Left hindlimb (tissue), 1 donor: ENCODE measurements around the gene KRTAP15-1.

Experiments used
- DNase-seq: peaks from one replicate; pipeline ENCODE4 v3.0.0-alpha.2; 2018

The KRTAP15-1 gene, protein sequence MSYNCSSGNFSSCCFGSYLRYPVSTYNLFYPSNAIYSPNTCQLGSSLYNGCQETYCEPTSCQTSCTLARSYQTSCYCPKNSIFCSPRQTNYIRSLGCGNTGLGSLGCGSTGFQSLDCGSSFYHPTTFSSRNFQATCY

DNA sequence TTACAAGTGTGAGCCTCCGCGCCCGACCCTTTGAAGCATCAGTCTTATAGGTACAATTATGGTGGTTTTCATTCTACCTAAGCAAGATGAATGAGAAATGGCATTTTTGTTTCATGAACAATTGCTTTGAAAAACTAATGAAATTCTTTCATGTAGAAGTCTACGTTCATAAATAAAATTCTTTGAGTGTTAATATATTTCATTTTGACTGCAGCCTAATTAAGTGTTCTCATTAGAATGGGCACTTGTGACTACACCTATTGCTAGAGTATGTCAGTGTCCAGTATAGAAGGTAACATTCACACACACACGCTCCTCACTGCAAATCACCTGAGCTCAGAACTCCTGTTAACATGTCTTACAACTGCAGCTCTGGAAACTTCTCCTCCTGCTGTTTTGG, at the start of gene KRTAP15-1:
KRTAP15-1 (plus strand) TSS at position 301 of the 400 bp plus-strand sequence; CDS start at position 354, 53 bp downstream.
- DNase-seq = no peak

DNA sequence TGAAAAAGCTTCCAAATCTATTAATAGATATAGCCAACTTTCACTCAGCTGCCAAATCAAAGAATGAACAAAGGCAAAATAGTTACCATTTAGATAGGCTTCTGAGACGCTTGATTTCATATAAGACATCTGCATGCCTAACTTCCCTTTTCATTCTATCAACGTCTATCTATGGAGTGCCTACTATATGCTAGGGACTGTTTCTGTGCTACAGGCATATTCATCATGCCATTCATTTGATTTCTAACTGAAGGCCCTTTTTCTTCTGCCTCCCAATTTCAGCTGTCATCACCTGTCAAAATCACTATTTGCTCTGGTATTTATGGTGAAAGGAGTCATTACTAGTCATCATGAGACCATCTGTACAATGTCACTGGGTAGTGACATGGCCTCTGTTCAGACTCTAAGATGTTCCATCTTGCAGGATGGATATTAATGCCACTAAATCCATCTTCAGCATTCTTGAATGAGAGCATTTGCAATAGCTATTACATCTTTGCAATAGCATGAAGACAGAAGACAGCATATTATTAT, 48.5 kb upstream of the KRTAP15-1 start:
- DNase-seq = no peak

GRCh38 chr21:30395731-30396130, 44.3 kb upstream of the KRTAP15-1 start, which contains the start of gene KRTAP13-1:
TSS of gene KRTAP13-1 (plus strand) at chr21:30396031. CDS start at chr21:30396087, 56 bp downstream.
- DNase-seq = no peak

GRCh38 chr21:30408782-30409494, 31.1 kb upstream of the KRTAP15-1 start:
- peak; percentile 40 for DNase-seq

GRCh38 chr21:30415993-30416392, 24.1 kb upstream of the KRTAP15-1 start:
- no peak for DNase-seq

GRCh38 chr21:30425826-30426225, 14.2 kb upstream of the KRTAP15-1 start, which contains the start of gene KRTAP13-3:
TSS of gene KRTAP13-3 (minus strand) at chr21:30425926. CDS start at chr21:30425912, 14 bp downstream.
- no peak for DNase-seq

- DNase-seq = no peak
These were observed 13.3 kb upstream of the KRTAP15-1 start for GRCh38 chr21:30426731-30427130.

DNA sequence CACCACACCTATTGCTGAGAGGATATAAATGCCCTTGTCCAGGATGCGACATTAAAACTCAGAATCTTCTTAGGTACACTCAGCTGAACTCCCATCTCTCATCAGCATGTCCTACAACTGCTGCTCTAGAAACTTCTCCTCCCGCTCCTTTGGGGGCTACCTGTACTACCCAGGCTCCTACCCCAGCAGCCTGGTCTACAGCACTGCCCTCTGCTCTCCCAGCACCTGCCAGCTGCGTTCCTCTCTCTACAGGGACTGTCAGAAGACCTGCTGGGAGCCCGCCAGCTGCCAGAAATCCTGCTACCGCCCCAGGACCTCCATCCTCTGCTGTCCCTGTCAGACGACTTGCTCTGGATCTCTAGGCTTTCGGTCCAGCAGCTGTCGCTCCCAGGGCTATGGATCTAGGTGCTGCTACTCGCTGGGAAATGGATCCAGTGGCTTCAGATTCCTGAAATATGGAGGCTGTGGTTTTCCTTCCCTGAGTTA, 9.9 kb upstream of the KRTAP15-1 start, which contains the start of gene KRTAP13-4:
KRTAP13-4 (plus strand) TSS at position 51 of the 486 bp plus-strand sequence; CDS start at position 107, 56 bp downstream.
- DNase-seq = no peak

DNA sequence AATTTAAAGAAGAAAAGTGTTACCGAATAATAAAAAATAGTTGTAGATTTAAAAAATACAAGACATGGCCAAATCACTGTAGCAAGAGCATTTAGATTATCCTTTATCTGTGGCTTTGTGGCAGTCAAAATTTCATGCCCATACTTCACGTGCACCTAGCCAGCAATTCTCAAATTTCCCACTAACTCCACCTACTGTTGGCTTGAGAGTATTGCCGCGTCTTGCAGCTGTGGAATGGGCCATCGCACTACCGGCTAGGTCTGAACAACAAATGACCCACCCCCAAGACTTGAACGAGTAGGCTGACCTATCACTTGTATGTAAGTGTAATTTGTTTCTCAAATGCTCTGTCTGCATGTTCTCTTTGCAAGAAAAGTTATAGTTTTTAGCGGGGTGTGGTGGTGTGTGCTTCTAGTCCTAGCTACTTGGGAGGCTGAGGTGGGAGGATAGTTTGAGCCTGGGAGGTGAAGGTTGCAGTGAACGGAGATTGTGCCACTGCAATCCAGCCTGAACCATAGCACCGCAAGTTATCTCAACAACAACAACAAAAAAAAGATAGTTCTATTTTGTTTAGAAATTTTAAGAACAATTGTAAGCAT, 5.9 kb upstream of the KRTAP15-1 start:
- no peak for DNase-seq

DNA sequence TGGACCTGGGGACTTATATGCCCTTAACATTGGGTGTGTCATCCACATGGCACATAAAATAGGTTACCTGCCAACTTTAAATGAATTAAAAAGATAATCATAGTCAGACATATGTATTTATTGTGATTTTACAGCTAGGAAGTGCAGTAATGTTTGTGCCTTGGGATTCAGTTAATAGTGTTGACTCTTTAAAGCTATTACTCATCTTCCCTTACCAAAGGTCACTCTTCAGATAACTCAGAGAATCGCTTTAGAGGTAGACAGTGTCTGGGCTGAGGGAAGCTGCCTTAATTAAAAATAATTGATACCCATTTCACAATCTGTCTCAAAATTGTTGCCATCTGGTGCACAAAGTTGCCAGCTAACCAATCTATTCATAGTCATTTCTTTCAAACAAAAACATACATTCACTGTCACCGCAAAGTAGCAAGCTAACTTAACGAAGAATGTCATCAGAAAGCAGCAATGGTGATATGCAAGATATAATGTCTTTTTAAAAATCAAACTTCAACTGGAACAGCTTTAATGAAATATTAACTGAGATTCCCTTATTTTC, 3.0 kb upstream of the KRTAP15-1 start:
- no peak for DNase-seq

GRCh38 chr21:30443226-30443625, 3.2 kb downstream of the KRTAP15-1 start:
- DNase-seq = no peak

- no peak for DNase-seq
These were observed 4.1 kb downstream of the KRTAP15-1 start for GRCh38 chr21:30444204-30444603.

DNA sequence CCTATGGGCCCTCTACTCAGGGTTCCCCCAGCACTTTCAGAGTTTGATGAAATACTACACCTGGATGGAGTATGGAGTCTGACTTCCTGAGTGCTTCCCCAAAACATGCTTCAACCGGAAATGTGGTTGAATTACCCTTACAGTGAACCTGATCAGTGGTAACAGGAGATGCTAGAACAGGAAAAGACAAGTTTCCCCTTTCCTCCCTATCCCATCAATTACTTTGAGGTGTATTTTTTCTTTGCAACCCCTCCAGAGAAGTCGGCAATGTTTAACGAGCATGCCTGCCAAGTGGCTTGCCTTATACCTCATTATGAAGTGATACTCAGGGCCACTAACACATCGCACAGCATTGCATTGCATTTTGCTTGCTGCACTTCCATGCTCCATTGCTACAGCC, 7.0 kb downstream of the KRTAP15-1 start:
- no peak for DNase-seq

DNA sequence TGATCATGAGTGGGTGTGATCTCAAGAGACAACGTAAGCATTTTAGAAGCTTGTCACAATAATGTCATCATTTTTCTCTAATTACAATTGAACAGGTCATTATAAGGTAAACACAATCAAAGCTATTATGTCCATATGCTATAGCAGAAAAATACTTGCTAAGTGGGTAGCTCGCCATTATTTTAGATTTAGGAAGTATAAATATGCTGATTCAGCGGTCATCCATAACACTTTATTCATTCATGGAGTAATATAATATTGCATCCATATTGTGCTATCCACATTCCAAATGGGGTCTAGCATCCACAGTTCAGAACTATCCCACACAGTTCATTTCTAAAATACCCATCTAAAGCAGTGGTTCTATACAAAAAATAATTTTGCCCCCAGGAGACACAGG, 8.4 kb downstream of the KRTAP15-1 start:
- DNase-seq = no peak

DNA sequence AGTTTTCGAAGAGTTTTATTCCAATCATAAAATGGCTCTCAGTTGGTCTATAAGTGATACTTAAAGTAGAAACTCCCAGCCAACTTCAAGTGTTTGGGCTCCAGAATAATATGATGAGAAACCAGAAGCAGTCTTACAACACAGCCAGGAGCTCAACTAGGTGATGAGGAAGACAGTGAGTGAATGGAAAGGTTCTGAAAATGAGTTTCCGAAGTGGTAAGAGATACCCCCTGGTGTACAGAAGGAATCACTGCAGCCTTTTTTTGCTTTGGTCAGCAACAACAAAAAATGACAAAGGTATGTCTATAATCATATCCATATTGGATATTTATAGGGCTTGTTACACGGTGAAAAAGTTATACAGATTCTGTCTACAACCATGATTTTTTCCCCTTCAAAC, 23.6 kb downstream of the KRTAP15-1 start:
- DNase-seq = no peak

GRCh38 chr21:30468900-30469714, 29.0 kb downstream of the KRTAP15-1 start:
- DNase-seq = no peak

- DNase-seq = no peak
These were observed 37.9 kb downstream of the KRTAP15-1 start for GRCh38 chr21:30478004-30478403.

GRCh38 chr21:30479259-30479658, 39.2 kb downstream of the KRTAP15-1 start:
- DNase-seq = no peak

GRCh38 chr21:30480145-30480544, 40.1 kb downstream of the KRTAP15-1 start, which contains the start of gene KRTAP19-1:
TSS of gene KRTAP19-1 (minus strand) at chr21:30480367. CDS start at chr21:30480317, 50 bp downstream.
- DNase-seq = no peak

GRCh38 chr21:30482130-30482529, 42.1 kb downstream of the KRTAP15-1 start:
- no peak for DNase-seq

DNA sequence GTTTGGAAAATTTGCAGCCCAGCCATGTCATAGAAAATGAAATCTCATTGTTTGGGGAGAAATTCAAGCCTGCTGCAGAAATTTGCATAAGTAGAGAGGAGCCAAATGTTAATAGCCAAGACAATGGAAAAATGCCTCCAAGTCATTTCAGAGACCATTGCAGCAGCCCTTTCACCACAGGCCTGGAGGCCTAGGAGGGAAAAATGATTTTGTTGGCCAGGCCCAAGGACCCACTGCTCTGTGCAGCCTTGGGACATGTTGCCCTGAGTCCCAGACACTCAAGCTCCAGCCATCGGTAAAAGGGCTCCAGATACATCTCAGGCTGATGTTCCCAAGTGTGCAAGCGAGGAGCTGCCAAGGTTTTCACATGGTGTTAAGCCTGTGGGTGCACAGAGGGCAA, 46.1 kb downstream of the KRTAP15-1 start:
- no peak for DNase-seq

DNA sequence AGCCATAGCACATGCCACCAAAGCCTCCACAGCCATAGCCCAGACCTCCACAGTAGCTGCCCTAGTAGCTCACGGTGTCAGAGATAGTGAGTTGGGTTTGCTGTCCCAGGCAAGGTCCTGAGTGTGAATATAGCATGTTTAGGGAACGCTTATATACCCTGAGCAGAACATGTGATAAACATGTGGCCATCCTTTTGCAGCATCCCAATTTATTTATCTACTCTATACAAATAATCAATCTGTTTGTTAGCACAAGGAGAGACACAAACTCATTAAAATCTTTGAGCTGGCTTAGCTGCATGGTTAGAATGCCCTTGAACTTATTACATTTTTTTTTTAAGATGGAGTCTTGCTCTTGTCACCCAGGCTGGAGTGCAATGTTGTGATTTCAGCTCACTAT, 47.3 kb downstream of the KRTAP15-1 start, which contains the start of gene KRTAP19-2:
KRTAP19-2 (minus strand) TSS at position 101 of the 400 bp plus-strand sequence; CDS start at position 13, 88 bp downstream.
- no peak for DNase-seq
